OCI-LY1 (cell line): ENCODE measurements around the gene TMEM256.

Experiments used
- EZH2 ChIP-seq: fragments of 200-600 bp; sonication (generic), shearing (Covaris generic); IDR thresholded peaks from 2 replicates; pipeline ENCODE4 v1.8.0; 2017; ENCODE audit warnings: borderline replicate concordance, mixed run types, mild to moderate bottlenecking, antibody characterized with exemption, low read length, moderate library complexity, mixed read lengths
- TF ChIP-seq, protein P1 (sequence below): fragments of 200-600 bp; sonication (generic), shearing (Covaris generic); IDR thresholded peaks from 2 replicates; pipeline ENCODE4 v1.5.1; 2017; ENCODE audit warnings: mild to moderate bottlenecking, antibody characterized with exemption, low read length, moderate library complexity, mixed read lengths

DNA sequence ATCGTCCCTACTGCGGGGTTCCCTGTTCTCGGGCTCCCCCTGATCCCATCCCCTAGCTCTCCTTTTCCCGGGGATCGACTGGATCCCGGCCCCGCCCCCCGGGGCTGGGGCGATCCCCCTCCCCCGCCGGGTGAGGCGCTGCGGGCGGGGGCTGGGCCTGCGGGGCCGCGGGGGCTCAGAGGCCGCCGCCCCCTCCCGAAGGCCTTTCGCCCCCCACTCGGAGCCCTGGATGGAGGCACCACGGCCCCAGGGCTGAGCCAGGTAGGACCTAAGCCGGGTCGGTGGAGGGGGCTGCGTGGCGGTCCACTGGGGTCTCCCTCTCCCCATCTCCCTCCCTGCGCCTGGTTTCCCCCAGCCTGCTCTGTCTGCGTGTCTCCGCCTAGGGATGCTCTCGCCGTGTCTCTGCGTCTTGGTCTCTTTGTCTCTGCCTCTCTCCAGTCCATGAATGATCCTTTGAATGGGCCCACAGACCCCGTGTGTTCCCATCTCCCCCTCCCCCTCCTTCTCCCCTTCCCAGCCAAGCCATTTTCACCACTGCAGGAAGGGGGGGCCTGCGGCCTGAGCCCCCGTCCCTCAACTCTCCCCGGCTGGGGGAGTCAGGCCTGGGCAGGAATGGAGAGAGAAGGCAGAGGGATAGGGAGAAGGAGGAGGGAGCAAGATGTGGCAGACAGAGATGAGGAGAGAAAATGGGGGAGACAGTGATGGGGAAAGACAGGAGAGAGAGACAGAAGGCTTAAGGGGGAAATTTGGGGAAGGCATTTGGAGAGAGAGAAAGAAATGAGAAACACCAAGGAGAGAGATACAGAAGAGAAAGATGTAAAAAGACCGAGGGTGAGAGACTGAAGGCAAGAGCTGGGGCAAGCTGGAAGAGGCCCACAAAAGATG, 1.7 kb upstream of the TMEM256 start:
- TF ChIP-seq, protein P1, sequence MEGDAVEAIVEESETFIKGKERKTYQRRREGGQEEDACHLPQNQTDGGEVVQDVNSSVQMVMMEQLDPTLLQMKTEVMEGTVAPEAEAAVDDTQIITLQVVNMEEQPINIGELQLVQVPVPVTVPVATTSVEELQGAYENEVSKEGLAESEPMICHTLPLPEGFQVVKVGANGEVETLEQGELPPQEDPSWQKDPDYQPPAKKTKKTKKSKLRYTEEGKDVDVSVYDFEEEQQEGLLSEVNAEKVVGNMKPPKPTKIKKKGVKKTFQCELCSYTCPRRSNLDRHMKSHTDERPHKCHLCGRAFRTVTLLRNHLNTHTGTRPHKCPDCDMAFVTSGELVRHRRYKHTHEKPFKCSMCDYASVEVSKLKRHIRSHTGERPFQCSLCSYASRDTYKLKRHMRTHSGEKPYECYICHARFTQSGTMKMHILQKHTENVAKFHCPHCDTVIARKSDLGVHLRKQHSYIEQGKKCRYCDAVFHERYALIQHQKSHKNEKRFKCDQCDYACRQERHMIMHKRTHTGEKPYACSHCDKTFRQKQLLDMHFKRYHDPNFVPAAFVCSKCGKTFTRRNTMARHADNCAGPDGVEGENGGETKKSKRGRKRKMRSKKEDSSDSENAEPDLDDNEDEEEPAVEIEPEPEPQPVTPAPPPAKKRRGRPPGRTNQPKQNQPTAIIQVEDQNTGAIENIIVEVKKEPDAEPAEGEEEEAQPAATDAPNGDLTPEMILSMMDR: no peak
- TF ChIP-seq EZH2: no peak
